Stimulated activated CD4-positive, alpha-beta T cell treated with anti-CD3 and anti-CD28 coated beads, Interleukin-12 subunit alpha, Interleukin-12 subunit beta, amount 100 ng/mL, for 4 hours (primary cell): ENCODE data around the gene EXPH5.
"Not testable (repeated sequence)": the region's sequence is repeated elsewhere in the genome, so short reads cannot be mapped to it uniquely, and the experiment has no call there.

Source experiments
- DNase-seq: peaks from one replicate; pipeline ENCODE4 v3.0.0-alpha.2; 2020

EXPH5 gene, protein sequence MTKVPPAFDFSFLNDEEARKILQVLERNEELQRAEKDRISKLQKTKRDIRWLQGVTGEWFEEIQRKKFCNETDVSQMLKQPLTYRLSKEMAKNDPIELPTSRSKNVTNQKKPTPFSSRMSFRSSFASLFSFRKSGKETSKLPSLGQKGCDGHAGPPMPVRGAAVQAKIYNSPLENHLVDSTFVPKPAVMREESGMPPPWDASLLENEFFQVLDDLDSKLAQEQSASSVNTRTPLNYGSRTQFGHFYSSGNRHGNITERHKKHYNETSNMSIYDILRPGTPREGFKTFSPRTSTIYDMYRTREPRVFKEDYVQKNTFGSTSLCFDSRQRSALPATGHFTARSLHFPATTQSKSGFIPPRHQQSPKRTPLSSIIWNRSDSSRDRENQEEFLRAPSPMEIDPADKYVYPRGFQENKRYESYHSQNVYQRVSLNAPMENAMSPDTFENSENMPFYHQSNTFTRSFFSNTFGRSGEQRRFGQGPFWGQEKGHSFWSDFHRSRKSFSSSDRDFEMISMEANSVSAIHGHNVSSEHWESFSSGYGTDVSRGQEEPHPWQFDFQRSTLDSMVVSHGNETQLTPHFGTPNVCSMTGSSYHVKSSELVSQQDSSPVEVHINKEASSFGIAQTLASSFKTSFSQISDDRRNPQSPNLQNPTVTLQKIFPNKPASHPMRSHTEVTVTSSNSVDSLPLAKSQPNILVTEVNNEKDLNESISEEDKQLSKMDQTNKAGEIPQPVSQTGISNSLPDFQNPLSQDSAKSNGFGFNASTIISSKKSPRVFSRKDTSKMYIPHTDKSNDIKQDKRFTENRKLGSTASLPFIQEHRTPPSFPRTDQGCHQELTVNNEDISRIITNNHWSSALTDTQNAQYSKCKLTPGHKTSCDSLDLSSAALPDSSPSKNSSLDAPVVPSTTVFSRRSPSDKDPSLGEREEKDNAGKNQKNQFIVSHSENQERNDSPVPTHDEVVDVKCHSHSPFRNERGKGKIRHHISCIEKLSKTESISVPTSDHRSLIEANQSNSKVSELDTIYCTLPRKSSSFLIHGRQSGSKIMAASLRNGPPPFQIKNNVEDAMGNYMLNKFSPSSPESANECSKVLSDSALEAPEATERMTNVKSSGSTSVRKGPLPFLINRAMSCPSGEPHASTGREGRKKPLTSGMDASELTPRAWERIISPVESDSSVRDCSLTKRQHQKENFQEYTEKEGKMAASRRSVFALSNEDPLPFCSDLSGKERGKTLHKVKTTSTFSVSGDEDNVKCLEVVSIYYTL (N-terminal part only)

DNA sequence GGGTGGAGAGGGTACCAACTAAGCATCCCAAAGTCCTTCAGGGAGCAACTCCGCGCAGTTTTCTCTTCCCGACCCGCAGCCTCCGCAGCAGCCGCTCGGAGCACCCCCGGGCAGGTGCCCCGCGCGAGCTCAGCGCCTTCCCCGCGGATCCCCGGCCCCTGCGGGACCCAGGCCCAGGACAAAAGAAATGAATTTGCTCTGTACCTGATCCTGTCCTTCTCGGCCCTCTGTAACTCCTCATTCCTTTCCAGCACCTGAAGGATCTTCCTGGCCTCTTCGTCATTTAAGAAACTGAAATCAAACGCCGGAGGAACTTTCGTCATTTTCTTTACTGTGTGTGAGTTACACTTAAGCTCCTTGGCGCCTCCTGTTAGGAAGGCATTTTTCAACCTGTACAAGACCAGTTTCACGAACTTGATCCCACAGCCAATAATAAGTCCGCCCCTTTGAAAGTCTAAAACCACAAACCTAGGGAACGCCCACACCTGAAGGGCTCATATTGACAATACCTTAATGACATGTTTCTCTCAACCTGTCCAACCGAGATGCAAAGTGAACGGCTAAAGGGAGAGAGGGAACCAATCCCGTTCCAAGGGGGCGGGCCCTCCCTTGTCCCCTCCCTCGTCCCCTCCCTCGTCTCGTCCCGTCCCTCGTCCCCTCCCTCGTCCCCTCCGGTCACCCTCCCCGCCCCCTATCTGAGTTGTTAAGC, at the start of gene EXPH5:
Gene EXPH5 (minus strand): TSS at position 555 of the 709 bp plus-strand sequence. CDS start 232 bp downstream, at position 323.
- DNase-seq, result peak; percentile 85

DNA sequence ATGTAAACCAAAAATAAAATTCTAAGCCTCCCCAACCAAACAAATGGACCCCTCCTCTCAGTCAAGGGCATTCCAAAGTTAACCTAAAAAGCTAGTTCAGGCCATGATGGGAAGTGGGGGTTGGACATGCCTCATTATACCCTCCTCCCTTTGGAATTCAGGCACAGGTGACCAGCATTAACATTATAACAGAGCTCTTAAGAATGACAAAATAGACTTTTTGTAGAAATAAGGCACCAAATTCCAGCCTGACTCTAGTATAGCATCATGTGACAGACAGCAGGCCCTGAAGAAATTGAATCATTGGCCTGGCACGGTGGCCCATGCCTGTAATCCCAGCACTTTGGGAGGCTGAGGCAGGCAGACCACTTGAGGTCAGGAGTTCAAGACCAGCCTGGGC, 48.2 kb upstream of the EXPH5 start:
- not testable (repeated sequence) for DNase-seq

DNA sequence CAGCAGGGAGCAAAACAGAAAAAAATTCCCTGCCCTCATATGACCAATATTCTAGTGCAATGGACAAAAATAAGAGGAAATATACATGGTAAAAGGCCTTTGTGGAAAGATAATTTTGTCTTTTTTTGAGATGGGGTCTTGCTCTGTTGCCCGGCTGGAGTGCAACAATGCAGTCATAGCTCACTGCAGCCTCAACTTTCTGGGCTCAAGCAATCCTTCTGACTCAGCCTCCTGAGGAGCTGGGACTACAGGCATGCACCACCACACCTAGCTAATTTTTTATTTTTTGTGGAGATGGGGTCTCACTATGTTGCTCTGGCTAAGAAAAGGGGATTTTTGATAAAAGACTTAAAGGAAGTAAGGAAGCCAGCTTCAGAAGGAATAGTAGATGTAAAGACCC, 45.6 kb upstream of the EXPH5 start:
- no peak for DNase-seq

DNA sequence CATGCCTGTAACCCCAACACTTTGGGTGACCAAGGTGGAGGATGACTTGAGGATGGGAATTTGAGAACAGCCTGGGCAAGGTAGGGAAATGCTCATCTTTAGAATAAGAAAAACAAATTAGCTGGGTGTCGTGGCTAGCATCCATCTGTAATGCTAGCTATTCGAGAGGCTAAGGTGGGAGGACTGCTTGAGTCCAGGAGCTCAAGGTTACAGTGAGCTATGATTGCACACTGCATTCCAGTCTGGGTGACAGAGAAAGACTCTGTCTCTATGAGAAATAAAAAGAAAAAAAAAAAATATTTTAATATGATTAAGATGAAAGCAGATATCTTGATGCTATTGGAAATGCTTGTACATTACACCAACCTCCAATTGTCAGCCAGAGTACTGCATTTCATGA, 42.7 kb upstream of the EXPH5 start:
- DNase-seq, result no peak

DNA sequence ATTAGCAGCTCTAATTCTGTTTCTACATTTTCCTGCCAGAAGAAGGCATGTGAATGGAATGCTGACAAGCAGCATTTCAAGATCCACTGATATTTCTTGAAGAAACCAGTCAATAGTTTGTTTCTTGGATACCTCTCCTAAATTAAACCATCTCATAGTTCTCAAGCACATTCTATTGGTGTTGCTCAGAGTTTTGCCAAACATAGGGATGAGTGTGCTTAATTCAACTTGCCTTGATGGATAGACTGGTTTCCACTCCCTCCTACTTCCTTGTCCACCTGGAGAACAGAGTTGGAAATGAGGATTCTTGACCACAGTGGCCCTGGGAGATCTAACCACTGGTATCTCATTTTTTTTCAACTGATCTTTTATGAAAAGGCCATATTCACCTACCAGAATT, 41.5 kb upstream of the EXPH5 start:
- no peak for DNase-seq

DNA sequence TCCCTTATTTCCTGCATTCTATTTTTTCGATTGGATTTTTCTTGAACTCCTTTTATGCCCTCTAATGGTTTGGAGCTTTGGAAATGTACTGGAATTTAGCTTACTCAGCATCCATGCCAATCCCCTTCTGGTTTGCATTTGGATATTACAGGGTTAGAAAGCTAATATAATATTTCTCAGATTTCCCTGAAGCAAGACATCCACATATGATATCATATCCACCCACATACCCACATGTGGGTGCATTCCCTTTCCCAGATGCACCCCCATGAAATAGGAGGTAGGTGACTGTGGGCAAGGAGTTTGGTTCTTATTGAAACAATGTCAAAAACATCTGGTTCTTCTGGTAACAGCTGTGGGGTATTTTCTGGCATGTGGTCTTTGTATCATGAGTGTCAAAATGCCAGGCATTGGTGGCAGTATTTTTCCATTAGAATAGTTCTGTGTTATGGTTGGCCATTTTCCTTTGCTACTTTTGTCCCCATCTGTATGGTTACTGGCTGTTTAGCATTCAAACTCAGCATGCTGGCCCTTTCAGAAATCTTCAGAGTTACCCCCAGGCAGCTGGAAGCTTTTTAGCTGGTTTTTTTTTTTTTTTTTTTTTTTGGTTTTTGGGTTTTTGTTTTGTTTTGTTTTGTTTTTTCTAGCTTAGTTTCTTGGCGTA, 38.6 kb upstream of the EXPH5 start:
- no peak for DNase-seq

DNA sequence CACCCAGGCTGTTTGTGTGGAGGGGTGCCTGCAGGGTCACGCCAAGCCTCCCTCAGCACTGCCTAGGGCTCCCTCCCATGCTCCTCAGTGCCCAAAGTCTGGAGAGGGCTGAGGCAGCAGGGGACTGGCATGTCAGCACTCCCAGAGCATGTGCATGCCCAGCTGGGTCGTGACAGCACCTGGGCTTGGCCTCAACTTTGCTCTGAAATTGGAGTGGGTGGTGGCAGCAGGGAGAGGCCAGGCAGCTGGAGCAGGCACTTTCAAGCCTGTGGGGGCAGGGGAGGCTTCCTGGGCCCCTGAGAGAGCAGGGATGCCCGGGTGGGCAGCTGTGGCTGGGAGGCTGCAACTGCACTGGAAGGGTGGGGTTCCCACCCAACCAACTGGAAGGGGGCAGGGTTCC, 35.7 kb upstream of the EXPH5 start:
- no peak for DNase-seq

DNA sequence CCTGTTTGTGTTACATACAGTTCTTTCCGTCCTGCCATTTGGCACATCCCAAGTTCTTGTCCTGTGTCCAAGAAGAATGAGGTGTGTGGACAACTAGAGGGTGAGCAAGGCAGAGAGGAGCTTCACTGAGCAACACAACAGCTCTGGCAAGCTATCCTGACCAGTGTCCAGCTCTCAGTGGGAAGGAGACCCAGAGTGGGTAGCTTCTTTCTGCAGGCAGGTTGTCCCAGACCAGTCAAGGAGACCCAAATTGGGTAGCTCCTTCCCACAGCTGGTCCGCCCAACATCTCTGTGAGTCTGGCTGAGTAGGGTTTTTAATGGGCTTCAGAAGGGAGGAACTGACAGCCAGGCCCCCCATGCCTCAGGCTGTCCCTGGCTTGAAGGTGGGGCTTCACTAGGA, 35.2 kb upstream of the EXPH5 start:
- DNase-seq, result no peak

DNA sequence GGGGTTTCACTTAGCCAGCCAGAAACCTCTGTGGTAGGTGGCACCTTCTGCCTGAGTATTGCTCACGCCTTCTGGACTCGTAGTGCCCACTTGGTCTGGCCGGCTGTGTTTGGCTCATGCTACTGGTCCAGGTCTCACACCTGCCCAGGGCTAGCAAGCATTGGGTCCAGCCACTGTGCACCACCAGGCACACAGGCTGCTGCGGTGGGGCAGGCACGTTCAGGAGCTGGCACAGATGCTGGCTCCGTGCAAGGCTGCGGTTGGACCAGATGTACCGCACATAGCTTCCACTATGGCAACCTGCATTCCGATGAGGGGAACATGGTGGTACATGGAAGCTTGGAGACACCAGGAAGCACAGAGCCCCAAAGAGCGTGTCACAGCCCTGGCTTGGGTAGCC, 34.8 kb upstream of the EXPH5 start:
- no peak for DNase-seq

DNA sequence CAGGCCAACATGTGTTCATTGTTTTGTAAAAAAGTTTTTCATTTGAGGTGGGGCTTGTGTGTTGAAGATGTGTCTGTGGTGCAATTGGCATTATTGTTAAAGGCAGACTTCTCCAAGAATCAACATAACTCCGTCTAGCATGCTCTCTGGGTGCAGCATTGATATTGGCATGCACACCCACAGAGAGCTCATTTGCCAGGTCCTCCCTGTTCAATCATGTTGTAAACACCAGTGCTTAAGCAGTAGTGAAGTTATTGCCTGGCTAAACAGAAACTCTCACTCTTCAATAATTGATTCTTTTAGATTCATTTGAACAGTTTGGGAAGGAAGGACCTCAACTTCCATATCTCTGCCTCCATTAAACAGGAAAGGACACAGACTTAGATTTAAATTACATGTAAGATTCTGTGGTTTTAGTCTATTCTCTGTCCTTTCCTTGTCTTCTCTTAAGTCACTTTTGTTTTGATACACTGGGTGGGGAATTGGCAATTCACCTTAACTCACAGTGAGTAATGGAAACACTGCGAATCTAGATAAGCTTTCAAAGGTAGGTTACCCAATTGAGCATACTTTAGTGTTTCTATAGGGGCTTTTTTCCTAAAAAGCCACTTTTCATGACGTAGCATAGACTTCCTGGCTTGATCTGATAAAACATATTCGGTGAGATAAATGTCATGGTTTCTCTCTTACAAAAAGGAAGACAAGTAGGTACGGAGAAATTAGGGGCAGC, 30.8 kb upstream of the EXPH5 start:
- DNase-seq, result no peak

DNA sequence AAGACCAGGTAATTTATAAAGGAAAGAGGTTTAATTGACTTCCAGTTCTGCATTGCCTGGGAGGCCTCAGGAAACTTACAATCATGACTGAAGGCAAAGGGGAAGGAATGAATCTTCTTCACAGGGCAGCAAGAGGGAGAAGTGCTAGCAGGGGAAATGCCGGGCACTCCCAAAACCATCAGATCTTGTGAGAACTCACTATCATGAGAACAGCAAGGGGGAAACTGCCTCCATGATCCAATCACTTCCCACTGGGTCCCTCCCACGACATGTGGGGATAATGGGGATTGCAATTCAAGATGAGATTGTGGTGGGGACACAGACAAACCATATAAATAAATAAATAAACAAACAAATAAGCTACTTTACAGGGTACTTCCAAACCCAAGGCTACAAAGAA, 28.8 kb upstream of the EXPH5 start:
- no peak for DNase-seq

DNA sequence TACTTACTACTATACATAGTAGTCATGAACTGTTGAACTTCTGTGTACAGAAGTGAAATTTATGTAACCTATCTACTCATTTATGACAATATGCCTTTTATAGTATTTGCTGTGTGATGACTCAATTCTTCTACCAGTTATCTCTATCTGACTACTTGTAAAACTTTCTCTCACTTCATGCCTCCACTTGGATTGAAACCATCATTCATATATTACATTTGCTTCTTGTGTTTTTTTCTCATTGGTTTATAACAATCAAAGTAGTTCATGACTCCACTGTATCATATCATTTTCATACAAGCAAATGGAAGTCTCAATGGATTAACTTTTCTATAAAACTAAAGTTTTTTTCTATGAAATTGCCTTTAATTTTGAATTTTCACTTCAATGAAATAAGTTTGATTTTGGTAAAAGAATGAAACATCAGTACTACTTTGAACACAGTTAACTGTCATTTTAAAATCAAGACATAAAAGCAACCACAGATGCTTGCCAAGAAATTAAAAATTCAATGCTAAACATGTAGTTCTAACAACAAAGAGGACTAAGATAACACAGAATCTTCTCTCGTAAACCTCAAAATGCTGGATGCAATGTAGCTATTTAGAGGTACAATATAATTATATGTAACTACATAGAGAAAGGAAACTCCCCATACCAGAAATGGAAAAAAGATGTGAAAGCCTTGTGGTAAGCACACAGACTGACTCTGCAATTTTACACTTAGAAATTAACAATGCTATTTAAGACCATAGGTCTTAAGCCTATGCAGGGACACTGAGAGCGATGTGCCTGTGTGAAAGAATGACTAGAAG, 27.6 kb upstream of the EXPH5 start:
- no peak for DNase-seq

DNA sequence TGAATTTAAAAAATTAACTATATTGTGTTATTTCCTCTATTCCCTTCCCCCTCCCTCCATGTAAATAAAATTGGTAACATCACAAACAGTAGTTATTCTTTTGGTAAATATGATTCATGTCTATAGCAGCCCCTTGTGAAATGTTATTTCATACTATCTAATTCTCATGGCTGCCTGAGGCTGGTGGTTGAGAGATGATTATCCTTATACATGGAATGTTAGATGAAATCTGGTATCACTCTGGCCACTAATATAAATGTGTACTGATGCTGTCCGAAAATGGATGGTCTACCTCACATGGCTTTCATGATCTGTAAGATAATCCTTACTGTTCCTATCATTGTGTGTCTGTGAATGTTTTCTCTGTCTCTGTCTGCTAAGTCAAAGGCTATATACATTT, 25.0 kb upstream of the EXPH5 start:
- DNase-seq, result no peak

DNA sequence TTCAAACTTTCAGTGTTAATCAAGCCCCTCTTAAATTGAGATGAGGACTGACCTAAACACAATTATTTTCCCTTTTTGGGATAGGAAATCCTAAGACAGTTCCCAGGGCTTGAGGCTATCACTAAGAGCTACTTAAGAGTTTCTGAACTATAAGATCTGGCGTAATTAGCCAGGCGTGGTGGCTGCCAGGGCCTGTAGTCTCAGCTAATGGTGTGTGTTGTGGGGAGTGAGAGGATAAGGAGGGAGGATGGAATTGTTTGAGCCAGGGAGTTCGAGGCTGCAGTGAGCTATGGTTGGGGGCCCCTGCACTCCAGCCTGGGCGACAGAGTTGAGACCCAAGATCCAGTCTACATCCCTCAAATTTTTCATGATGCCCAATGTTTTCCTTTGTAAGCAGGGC, 23.5 kb upstream of the EXPH5 start:
- DNase-seq, result no peak

DNA sequence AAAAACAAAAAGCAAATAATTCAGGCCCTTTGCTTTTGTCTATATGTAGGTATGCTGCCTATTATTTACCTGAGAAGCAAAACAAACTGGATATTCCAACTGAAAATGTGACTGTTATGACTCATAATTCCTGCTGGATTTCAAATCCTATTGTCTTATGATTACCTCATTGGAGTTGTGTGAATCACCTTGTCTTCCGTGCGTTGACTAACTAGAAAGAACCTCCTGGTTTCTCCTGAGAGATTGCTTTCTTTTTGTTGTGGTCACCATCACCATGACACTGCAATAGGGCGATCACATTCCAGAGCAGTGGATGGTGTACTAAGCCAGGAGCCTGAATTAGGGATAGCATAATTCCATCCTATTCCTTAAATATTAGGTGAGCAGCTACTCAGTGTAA, 23.0 kb upstream of the EXPH5 start:
- no peak for DNase-seq

DNA sequence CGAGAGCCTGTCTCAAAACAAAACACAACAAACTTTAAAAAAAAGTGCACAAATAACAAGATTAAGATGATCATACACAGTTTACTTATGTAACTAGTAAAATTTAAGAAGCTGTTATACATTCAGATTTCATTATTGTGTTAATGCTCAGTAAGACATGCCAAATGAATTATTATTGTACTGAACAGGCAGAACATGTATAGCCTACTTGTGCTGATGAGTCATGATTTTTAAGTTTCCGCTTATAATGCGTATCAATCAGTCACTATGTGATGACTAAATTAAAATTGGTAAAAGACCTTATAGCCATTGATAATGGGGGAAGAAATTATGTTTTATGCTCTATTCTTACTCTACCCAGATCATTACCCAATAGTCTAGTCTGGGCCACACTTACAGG, 20.5 kb upstream of the EXPH5 start:
- DNase-seq, result no peak

DNA sequence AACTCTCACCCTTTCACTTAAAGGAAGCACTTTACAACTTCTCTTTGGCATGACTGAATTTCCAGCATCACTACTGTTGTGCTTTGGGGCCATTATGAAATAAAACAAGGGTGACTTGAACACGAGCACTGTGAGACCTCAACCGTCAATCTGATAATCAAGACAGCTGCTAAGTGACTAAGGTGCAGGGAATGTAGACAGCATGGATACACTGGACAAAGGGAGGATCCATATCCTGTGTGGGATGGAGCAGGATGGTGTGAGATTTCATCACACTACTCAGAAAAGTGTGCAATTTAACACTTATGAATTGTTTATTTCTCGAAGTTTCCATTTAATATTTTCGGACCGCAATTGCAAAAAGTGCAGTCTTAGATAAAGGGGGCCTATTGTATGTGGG, 16.1 kb upstream of the EXPH5 start:
- DNase-seq, result no peak

DNA sequence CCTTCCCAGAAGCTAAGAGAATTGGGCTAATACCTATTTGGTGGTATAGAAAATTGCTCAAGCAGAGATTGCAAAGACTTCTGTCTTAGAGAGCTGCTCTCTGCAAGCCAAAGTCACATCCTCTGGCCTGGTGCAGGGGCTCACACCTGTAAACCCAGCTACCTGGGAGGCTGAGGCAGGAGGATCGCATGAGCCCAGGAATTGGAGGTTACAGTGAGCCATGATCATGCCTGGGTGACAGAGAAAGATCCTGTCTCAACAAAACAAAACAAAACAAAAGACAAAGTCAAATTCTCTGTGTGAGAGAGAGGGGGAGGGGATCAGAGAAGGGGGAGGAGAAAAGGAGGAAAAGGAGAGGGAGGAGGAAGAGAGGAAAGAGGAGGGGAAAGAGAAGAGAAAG, 15.0 kb upstream of the EXPH5 start:
- DNase-seq, result no peak

DNA sequence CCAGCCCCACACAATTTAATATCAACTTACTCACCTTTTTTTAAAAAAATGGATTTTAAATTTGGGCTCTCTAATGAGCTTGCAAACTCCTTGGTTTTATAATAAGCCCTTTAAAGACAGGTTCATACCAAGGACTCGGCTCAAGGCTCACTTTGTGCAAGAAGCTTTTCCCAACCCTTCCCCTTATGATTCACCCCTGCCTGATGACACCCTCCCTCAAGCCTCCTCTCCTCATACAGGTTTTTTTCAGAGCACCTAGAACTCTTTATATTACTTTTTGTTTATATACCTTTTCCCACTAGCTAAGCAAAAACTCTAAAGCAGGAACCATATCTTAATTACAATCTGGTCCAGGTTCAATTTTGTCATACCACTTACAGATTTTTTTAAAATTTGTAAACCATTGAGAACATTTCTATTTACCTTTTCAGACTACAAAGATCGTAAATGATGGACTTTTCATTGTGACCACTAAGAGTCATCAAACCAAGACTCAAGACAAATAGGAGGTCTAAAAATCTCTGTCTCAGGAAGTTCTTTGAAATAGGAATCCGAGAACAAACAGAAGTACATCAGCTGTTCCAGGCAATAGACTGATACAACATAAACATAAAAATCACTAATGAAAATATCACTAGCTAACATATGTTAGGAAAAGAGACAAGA, 13.1 kb upstream of the EXPH5 start:
- DNase-seq, result no peak

DNA sequence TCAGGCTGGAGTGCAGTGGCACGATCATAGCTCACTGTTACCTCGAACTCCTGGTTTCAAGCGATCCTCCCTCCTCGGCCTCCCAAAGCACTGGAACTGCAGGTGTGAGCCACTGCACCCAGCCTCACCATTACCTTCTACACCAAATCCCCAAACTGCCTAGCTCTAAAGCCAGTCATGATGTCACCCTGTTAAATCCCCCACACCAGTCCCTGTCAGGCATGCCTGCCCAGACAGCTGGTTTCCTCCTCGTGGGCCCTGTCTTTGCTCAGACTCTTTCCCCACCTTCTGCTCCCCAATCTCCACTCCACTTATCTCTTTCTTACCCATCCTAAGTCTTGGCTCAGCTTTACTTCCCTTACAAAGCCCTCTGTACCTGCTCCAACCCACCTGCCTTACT, 12.5 kb upstream of the EXPH5 start:
- no peak for DNase-seq
